H9 (cell line): ENCODE data around the gene WDR4. TPM values are rescaled to one million over a fixed set of nuclear protein-coding genes. Genes with fewer than 3 reads are reported as not detected.

Experiments
- DNase-seq: peaks from one replicate; pipeline ENCODE4 v3.0.0-alpha.2; 2017
- H2AFZ ChIP-seq: one replicate; pipeline ENCODE4 v1.6.1; 2013; ENCODE audit warnings: mild to moderate bottlenecking, low read length, control low read depth, moderate library complexity
- H2AK5ac ChIP-seq: 2 replicates; pipeline ENCODE4 v1.6.1; 2013; ENCODE audit warnings: low read length, control low read depth, mixed read lengths; ENCODE audit not compliant: insufficient read length
- H2BK120ac ChIP-seq: one replicate; pipeline ENCODE4 v1.6.1; 2013; ENCODE audit warnings: low read depth, mild to moderate bottlenecking, low read length, control low read depth, inconsistent platforms; ENCODE audit not compliant: poor library complexity, severe bottlenecking
- H2BK12ac ChIP-seq: 2 replicates; pipeline ENCODE4 v1.6.1; 2013; ENCODE audit warnings: low read length, control low read depth, mixed read lengths, low read depth; ENCODE audit not compliant: insufficient read length
- H2BK15ac ChIP-seq: 2 replicates; pipeline ENCODE4 v1.6.1; 2013; ENCODE audit warnings: low read depth, low read length, control low read depth
- H2BK20ac ChIP-seq: one replicate; pipeline ENCODE4 v1.6.1; 2013; ENCODE audit warnings: low read depth, mild to moderate bottlenecking, low read length, control low read depth, inconsistent platforms; ENCODE audit not compliant: poor library complexity, severe bottlenecking
- H2BK5ac ChIP-seq: 2 replicates; pipeline ENCODE4 v1.6.1; 2013; ENCODE audit warnings: low read length, control low read depth, mixed read lengths; ENCODE audit not compliant: insufficient read length
- H3K14ac ChIP-seq: 2 replicates; pipeline ENCODE4 v1.6.1; 2013; ENCODE audit warnings: low read length, control low read depth; ENCODE audit not compliant: insufficient read depth
- H3K18ac ChIP-seq: 2 replicates; pipeline ENCODE4 v1.6.1; 2013; ENCODE audit warnings: low read depth, mild to moderate bottlenecking, mixed read lengths, low read length, control low read depth; ENCODE audit not compliant: insufficient read length
- H3K23ac ChIP-seq: 2 replicates; pipeline ENCODE4 v1.6.1; 2013; ENCODE audit warnings: low read length, control low read depth, mixed read lengths, low read depth; ENCODE audit not compliant: insufficient read length
- H3K23me2 ChIP-seq: 2 replicates; pipeline ENCODE4 v1.6.1; 2013; ENCODE audit warnings: low read depth, mild to moderate bottlenecking, mixed read lengths, low read length, control low read depth; ENCODE audit not compliant: insufficient read length, poor library complexity, severe bottlenecking
- H3K27ac ChIP-seq: 2 replicates; pipeline ENCODE4 v1.5.1; 2013; ENCODE audit warnings: low read length, control low read depth, mixed read lengths, low read depth; ENCODE audit not compliant: insufficient read length
- H3K27me3 ChIP-seq: 2 replicates; pipeline ENCODE4 v1.6.1; 2013; ENCODE audit warnings: low read length, control low read depth, inconsistent platforms; ENCODE audit not compliant: insufficient read depth
- H3K4ac ChIP-seq: 2 replicates; pipeline ENCODE4 v1.6.1; 2013; ENCODE audit warnings: low read depth, mild to moderate bottlenecking, control low read depth, inconsistent platforms, low read length, moderate library complexity
- H3K4me1 ChIP-seq: 2 replicates; pipeline ENCODE4 v1.6.1; 2013; ENCODE audit warnings: low read length, control low read depth, inconsistent platforms; ENCODE audit not compliant: insufficient read depth
- H3K4me2 ChIP-seq: 2 replicates; pipeline ENCODE4 v1.6.1; 2013; ENCODE audit warnings: low read length, control low read depth, mixed read lengths; ENCODE audit not compliant: insufficient read length, insufficient read depth
- H3K56ac ChIP-seq: 2 replicates; pipeline ENCODE4 v1.6.1; 2013; ENCODE audit warnings: low read depth, mild to moderate bottlenecking, mixed read lengths, low read length, control low read depth; ENCODE audit not compliant: insufficient read length
- H3K79me1 ChIP-seq: 2 replicates; pipeline ENCODE4 v1.6.1; 2013; ENCODE audit warnings: low read depth, mild to moderate bottlenecking, moderate library complexity, low read length, control low read depth, inconsistent platforms; ENCODE audit not compliant: insufficient read depth, poor library complexity, severe bottlenecking
- H3K79me2 ChIP-seq: 2 replicates; pipeline ENCODE4 v1.6.1; 2013; ENCODE audit warnings: low read length, control low read depth, inconsistent platforms; ENCODE audit not compliant: insufficient read depth
- H3K9ac ChIP-seq: 2 replicates; pipeline ENCODE4 v1.6.1; 2013; ENCODE audit warnings: low read length, control low read depth, mixed read lengths; ENCODE audit not compliant: insufficient read length; ENCODE audit errors: extremely low read depth
- H3K9me3 ChIP-seq: one replicate; pipeline ENCODE4 v1.6.1; 2013; ENCODE audit warnings: low read depth, low read length, inconsistent platforms; ENCODE audit not compliant: control insufficient read depth
- H3T11ph ChIP-seq: one replicate; pipeline ENCODE4 v1.6.1; 2013; ENCODE audit warnings: mild to moderate bottlenecking, low read length, control low read depth, inconsistent platforms
- H4K20me1 ChIP-seq: one replicate; pipeline ENCODE4 v1.6.1; 2013; ENCODE audit not compliant: control insufficient read depth, insufficient read length, insufficient read depth
- H4K5ac ChIP-seq: 2 replicates; pipeline ENCODE4 v1.6.1; 2013; ENCODE audit warnings: low read depth, mild to moderate bottlenecking, mixed read lengths, low read length, control low read depth; ENCODE audit not compliant: insufficient read length
- H4K8ac ChIP-seq: replicated peaks from 2 replicates; pipeline ENCODE4 v1.6.1; 2013; ENCODE audit warnings: low read length, control low read depth, mixed read lengths, low read depth; ENCODE audit not compliant: insufficient read length
- H4K91ac ChIP-seq: 2 replicates; pipeline ENCODE4 v1.6.1; 2013; ENCODE audit warnings: low read depth, mild to moderate bottlenecking, moderate library complexity, mixed read lengths, low read length, control low read depth; ENCODE audit not compliant: insufficient read length
- H3K27ac Mint-ChIP-seq, 3 experiments: 2 replicates in 2 of 3; 3 replicates in 1 of 3; pipeline ENCODE4 v1.8.0; 2020 to 2021; ENCODE audit warnings: mixed read lengths in 3 of 3, mild to moderate bottlenecking in 1 of 3, moderate library complexity in 1 of 3
- H3K27me3 Mint-ChIP-seq: 2 replicates; pipeline ENCODE4 v1.8.0; 2021; ENCODE audit warnings: low read depth, mild to moderate bottlenecking, moderate library complexity, mixed read lengths
- H3K36me3 Mint-ChIP-seq, 3 experiments: 2 replicates in 2 of 3; 3 replicates in 1 of 3; pipeline ENCODE4 v1.8.0; 2020 to 2021; ENCODE audit warnings: low read depth in 3 of 3, mixed read lengths in 3 of 3; ENCODE audit not compliant: insufficient read depth in 1 of 3
- H3K4me1 Mint-ChIP-seq, 2 experiments: 2 replicates each; pipeline ENCODE4 v1.8.0; 2020; ENCODE audit warnings: mixed read lengths in 2 of 2
- H3K4me3 Mint-ChIP-seq, 2 experiments: 2 replicates in 1 of 2; 3 replicates in 1 of 2; pipeline ENCODE4 v1.8.0; 2020 to 2021; ENCODE audit warnings: mild to moderate bottlenecking in 2 of 2, mixed read lengths in 2 of 2, moderate library complexity in 1 of 2
- H3K9me3 Mint-ChIP-seq, 2 experiments: 2 replicates in 1 of 2; 3 replicates in 1 of 2; pipeline ENCODE4 v1.8.0; 2020; ENCODE audit warnings: mild to moderate bottlenecking in 2 of 2, mixed read lengths in 2 of 2, moderate library complexity in 1 of 2
- CTCF ChIP-seq: fragments of 200-600 bp; sonication (generic); conservative IDR thresholded peaks from 3 replicates; pipeline ENCODE4 v1.8.0; 2021; ENCODE audit warnings: antibody characterized with exemption, mild to moderate bottlenecking
- WGBS: extraction: QIAGEN DNeasy Blood & Tissue Kit; methylation state at CpG from one replicate; pipeline ENCODE4 v1.1.7; 2013; ENCODE audit warnings: missing lambda C conversion rate, low lambda C conversion rate, mixed read lengths; ENCODE audit not compliant: insufficient read length; ENCODE audit errors: extremely low coverage; 5-methylcytosine and 5-hydroxymethylcytosine counted together
- total RNA-seq: library from RNA; stranded (reverse); gene quantifications from 2 replicates; pipeline ENCODE4 v1.2.1, GENCODE V29; 2021

The WDR4 gene
- total RNA-seq, 1 experiment from 2014 or later: 54.4 TPM

GRCh38 chr21:42833859-42834725 lies 45.2 kb downstream of the WDR4 start:
- no peak overlapping the region for H2BK120ac ChIP-seq
- H2BK12ac ChIP-seq: no peak overlapping the region
- TF ChIP-seq CTCF: no peak
- H4K8ac ChIP-seq: no peak overlapping the region
- no CpG with 5 or more reads among the region's 23 CpGs for whole genome bisulfite sequencing
- no peak overlapping the region for H3K4me2 ChIP-seq
- peak overlapping the region in 1 of 2 experiments; percentile 18; a peak in 1 of 5 replicates for H3K4me3 Mint-ChIP-seq
- no peaks in the 10 kb centered on the region for H4K20me1 ChIP-seq
- H3K27ac Mint-ChIP-seq: peak overlapping the region in 2 of 3 experiments; percentile 39 to 90; a peak in 2 of 7 replicates
- H2AFZ ChIP-seq: no peak overlapping the region
- no peak overlapping the region for H3T11ph ChIP-seq
- H3K9ac ChIP-seq: no peak overlapping the region
- DNase-seq: no peak
- peaks cover 12 to 15% of the 10 kb centered on the region in 2 experiments for H3K4me1 Mint-ChIP-seq
- no peak overlapping the region for H3K18ac ChIP-seq
- H3K79me2 ChIP-seq: no peaks in the 10 kb centered on the region
- H3K14ac ChIP-seq: no peak overlapping the region; the same call in 1 of the 2 replicates
- H3K9me3 Mint-ChIP-seq: peaks cover 7% of the 10 kb centered on the region in 2 experiments; a peak in 4 of 5 replicates
- H4K5ac ChIP-seq: no peak overlapping the region
- no peak overlapping the region; the same call in 1 of the 2 replicates for H2BK15ac ChIP-seq
- H4K91ac ChIP-seq: no peak overlapping the region
- H3K9me3 ChIP-seq: no peaks in the 10 kb centered on the region
- H2BK5ac ChIP-seq: no peak overlapping the region
- no peak overlapping the region for H3K56ac ChIP-seq
- H3K27ac ChIP-seq: no peak overlapping the region
- no peak overlapping the region for H3K23ac ChIP-seq
- H2BK20ac ChIP-seq: no peak overlapping the region
- no peak overlapping the region for H3K4ac ChIP-seq
- H3K23me2 ChIP-seq: no peaks in the 10 kb centered on the region
- H3K4me1 ChIP-seq: peaks cover 4% of the 10 kb centered on the region; the same call in 1 of the 2 replicates
- H3K36me3 Mint-ChIP-seq: peaks cover 7 to 20% (median 14%) of the 10 kb centered on the region in 3 experiments; a peak in 5 of 7 replicates
- H3K27me3 Mint-ChIP-seq: peaks cover 51% of the 10 kb centered on the region
- peaks cover 3% of the 10 kb centered on the region; the same call in 1 of the 2 replicates for H3K27me3 ChIP-seq
- no peaks in the 10 kb centered on the region for H3K79me1 ChIP-seq
- H2AK5ac ChIP-seq: no peak overlapping the region
